Choroid plexus epithelial cell (primary cell): Measurements from ENCODE around the gene VANGL1.

Source experiments
- DNase-seq: peaks from one replicate; pipeline ENCODE4 v3.0.0-alpha.2; 2010; ENCODE audit warnings: low read depth
- H3K4me3 ChIP-seq: 2 replicates; pipeline ENCODE4 v1.5.1; 2011; ENCODE audit warnings: low read depth, mild to moderate bottlenecking, control low read depth, low read length, moderate library complexity
- CTCF ChIP-seq: conservative IDR thresholded peaks from 2 replicates; pipeline ENCODE4 v1.5.1; 2011; ENCODE audit warnings: low read depth, mild to moderate bottlenecking, control low read depth, inconsistent platforms, low read length, moderate library complexity

VANGL1 gene

GRCh38 chr1:115679141-115679611 lies 37.4 kb downstream of the VANGL1 start:
- TF ChIP-seq CTCF = no peak
- no peak overlapping the region for H3K4me3 ChIP-seq
- peak; percentile 80 for DNase-seq

GRCh38 chr1:115680730-115681111 lies 39.0 kb downstream of the VANGL1 start:
- DNase-seq = no peak
- H3K4me3 ChIP-seq = no peak overlapping the region
- no peak for TF ChIP-seq CTCF

GRCh38 chr1:115682792-115683191 lies 41.0 kb downstream of the VANGL1 start:
- no peak for DNase-seq
- TF ChIP-seq CTCF = no peak
- H3K4me3 ChIP-seq = no peak overlapping the region

GRCh38 chr1:115685029-115685705 lies 43.4 kb downstream of the VANGL1 start:
- no peak for DNase-seq
- H3K4me3 ChIP-seq = no peak overlapping the region
- TF ChIP-seq CTCF = no peak

- H3K4me3 ChIP-seq = no peak overlapping the region
- no peak for TF ChIP-seq CTCF
- no peak for DNase-seq
Measured at GRCh38 chr1:115687744-115688143, 46.0 kb downstream of the VANGL1 start.

GRCh38 chr1:115690972-115691371 lies 49.2 kb downstream of the VANGL1 start:
- DNase-seq = no peak
- H3K4me3 ChIP-seq = no peak overlapping the region
- TF ChIP-seq CTCF = no peak

GRCh38 chr1:115692224-115692623 lies 50.5 kb downstream of the VANGL1 start:
- H3K4me3 ChIP-seq = no peak overlapping the region
- TF ChIP-seq CTCF = no peak
- no peak for DNase-seq
